GM10248 (cell line): ENCODE results near the gene DNMT3A.

Experiments used
- CTCF ChIA-PET: fragments of 300-600 bp; sonication (Branson Sonifier 250); formaldehyde crosslinking; extraction: SDS; loops from one replicate; lab custom pipeline; 2021; ENCODE audit warnings: antibody characterized with exemption; lab: Yijun Ruan, JAX
- POLR2A ChIA-PET: fragments of 350-650 bp; sonication (Branson Sonifier 250); formaldehyde crosslinking; extraction: SDS; loops from one replicate; lab custom pipeline; 2020; ENCODE audit warnings: antibody characterized with exemption; lab: Yijun Ruan, JAX
- DNase-seq: peaks from one replicate; pipeline ENCODE4 v3.0.0; 2012; ENCODE audit errors: extremely low spot score
- TF ChIP-seq, protein P1 (sequence below): IDR thresholded peaks from 2 replicates; pipeline ENCODE4 v1.5.1; 2012; ENCODE audit warnings: mild to moderate bottlenecking, low read depth; ENCODE audit errors: extremely low read depth, missing control alignments, control extremely low read depth

DNMT3A gene

DNA sequence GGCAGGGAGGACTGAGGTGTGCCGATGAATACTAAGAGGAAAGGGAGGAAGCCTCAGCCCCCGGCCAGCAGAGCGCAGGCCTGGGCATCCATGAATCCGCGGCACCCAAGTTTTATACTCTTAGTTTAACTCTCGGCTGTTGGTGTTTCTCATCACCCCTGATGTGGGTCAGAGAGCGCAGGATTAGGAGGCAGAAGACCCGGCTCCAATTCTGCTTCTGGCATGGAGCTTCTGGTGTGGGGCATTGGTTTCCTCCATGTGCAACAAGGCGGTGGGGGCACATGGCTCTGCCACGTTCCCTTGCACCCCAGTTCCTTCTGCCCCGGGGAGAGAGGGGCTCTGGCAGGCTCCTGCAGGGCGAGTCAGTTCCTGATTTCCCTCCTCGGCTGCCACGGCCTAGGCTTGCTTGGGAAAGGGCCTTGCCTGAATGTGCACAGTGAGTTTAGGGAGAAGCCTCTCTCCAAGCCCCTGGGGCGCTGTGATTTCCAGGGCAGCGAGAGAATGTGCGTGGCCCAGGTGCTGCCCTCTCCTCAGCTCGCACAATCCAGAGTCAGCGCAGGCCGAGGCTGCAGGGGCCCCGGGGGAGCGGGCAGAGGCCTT, 36.2 kb upstream of the DNMT3A start:
- no peak for DNase-seq
- POLR2A ChIA-PET, result interaction anchor here (0.6 to 0.9 kb wide), 2 partner anchors 19 to 43 kb away, joined by 3 to 6 read pairs; no protein-coding TSS in a partner anchor
- TF ChIP-seq, protein P1, sequence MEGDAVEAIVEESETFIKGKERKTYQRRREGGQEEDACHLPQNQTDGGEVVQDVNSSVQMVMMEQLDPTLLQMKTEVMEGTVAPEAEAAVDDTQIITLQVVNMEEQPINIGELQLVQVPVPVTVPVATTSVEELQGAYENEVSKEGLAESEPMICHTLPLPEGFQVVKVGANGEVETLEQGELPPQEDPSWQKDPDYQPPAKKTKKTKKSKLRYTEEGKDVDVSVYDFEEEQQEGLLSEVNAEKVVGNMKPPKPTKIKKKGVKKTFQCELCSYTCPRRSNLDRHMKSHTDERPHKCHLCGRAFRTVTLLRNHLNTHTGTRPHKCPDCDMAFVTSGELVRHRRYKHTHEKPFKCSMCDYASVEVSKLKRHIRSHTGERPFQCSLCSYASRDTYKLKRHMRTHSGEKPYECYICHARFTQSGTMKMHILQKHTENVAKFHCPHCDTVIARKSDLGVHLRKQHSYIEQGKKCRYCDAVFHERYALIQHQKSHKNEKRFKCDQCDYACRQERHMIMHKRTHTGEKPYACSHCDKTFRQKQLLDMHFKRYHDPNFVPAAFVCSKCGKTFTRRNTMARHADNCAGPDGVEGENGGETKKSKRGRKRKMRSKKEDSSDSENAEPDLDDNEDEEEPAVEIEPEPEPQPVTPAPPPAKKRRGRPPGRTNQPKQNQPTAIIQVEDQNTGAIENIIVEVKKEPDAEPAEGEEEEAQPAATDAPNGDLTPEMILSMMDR, result no peak
- CTCF ChIA-PET, result interaction anchor here (0.6 to 7.6 kb wide), 14 partner anchors 10 to 148 kb away, joined by 3 to 70 read pairs (median 4); no protein-coding TSS in a partner anchor

DNA sequence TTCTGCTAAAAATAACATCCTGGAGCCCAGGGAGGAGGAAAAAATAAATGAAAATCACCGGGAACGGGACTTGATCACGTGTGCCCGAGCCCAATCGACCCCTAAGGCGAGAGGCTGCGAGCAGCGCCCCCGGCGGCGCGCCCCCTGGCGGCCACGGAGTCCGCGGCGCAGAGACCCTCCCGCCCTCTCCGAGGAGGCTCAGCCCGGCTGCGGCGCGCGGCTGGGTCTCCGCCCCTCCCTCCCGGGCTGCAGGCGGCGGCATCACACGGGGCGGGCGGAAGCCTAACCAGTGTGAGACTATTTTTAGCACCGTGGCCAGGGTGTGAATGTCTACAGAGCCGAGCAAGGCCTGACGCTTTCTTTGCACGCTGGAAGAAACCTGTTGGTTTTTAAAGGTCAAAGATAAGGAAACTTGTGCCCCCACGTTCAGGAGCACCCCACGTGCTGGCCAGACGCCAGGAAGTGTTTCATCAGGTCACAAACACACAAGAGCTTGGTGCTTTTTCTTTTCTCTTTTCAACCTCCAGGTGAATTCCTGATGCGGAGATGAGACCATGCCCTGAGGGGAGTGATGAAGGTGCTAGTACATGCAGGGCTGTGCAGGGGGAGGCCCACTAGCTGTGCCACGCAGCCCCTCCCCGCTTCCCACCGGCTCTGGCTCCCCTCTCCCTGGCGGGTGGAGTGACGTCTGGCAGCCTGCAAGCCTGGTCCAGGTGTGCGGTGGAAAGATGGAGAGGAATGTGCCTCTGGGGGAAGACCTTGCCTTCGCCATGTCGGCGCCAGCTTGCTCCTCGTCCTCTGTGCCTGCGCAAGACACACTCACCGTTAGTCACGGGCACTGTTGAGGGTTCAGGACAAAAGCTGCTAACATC, 35.3 kb upstream of the DNMT3A start:
- POLR2A ChIA-PET, result interaction anchor here (0.9 to 1.4 kb wide), 2 partner anchors 12 to 44 kb away, joined by 3 read pairs; no protein-coding TSS in a partner anchor

DNA sequence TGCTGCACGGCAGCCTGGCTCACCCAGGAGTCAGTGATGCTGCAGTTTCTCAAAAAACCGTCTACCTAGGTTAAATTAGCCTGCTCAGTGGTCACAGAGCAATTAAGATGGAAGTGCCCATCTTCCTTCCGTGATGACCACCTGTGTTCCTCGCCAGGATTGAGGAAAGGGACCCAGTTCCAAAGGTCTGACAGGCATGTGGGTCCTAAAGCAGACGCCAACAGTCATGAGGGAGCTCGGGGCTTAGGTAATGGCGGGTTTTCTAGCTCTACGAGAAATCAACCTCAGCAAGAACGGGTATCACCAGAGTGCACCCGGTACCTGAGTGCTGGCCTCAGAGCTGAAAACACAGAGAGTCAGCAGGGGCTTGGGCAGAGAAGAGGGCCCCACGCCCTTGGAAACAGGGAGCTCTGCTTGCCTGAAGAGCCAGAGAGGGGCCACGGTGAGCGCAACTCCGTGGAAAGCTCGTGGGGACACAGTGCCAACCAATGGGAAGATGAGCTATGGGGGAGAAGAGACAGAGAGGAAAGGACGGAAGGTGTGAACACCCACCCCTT, 34.3 kb upstream of the DNMT3A start:
- ChIA-PET POLR2A (interaction anchor here (1.4 kb wide), 1 partner anchor 11 kb away, joined by 3 read pairs; no protein-coding TSS in a partner anchor), CTCF (interaction anchor here (0.7 to 7.6 kb wide), 33 partner anchors 10 to 223 kb away, joined by 3 to 70 read pairs (median 6); no protein-coding TSS in a partner anchor)
- TF ChIP-seq, protein P1, result no peak
- no peak for DNase-seq

More for the DNA sequence above, 35.3 kb upstream of the DNMT3A start:
- TF ChIP-seq, protein P1, result peak; percentile 89
- peak; percentile 95 for DNase-seq
- CTCF ChIA-PET, result interaction anchor here (0.7 to 7.6 kb wide), 32 partner anchors 10 to 213 kb away, joined by 3 to 70 read pairs (median 6); no protein-coding TSS in a partner anchor

DNA sequence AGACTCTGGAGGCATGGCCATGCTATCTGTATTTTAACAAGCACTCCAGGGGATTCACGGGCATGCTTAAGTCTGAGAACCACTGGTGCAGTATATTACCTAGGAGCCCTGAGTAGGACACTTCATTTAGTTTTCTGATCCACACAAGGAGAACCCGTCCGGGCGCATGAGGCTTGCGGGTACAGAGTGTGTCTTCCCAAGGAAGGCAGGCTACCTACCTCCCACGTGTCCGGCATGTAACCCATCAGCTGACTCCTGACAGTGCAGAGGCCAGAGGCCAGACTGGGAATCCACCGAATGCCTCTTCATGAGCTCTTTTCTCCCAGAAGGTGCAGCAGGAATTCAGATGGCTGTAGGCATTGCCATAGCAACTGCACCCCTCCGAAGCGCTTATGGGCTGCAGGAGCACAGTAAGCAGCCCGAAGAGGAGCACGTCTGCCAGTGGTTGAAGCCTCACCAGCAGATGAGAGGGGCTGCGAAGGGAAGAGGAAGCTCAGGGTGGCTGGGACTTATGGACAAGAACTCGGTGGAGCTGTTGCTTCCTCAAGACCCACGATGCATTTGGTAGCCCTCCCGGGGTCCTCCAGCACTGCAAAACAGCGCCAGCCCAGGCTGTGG, 33.8 kb upstream of the DNMT3A start:
- TF ChIP-seq, protein P1, result no peak
- CTCF ChIA-PET, result interaction anchor here (0.8 to 7.6 kb wide), 30 partner anchors 9 to 223 kb away, joined by 3 to 70 read pairs (median 6); no protein-coding TSS in a partner anchor
- DNase-seq, result no peak
- POLR2A ChIA-PET, result interaction anchor here (0.5 to 1.4 kb wide), 2 partner anchors 11 to 24 kb away, joined by 3 read pairs; no protein-coding TSS in a partner anchor

DNA sequence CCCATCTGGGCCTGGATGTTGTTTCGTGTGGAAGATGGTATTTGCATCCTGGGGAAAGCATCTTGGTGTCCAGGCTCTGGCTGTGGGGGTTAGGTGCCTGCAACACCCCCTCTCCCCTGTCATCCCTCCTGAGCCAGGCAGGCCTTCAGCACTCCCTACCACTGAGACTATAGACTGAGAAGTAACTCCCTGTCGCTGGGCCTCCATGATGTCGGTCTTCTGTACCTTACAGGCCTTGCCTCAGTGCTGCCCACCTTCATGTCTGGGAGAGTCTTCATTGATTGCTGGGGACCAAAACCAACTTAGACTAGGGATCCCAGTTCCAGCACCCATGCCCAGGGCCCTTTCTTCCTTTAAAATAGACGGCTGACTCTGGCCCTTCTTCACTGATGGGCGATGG, 33.1 kb upstream of the DNMT3A start:
- CTCF ChIA-PET, result interaction anchor here (1.1 to 7.6 kb wide), 12 partner anchors 8 to 192 kb away, joined by 3 to 70 read pairs (median 10); no protein-coding TSS in a partner anchor

More for the DNA sequence above, 33.1 kb upstream of the DNMT3A start:
- POLR2A ChIA-PET, result no interaction called here
- TF ChIP-seq, protein P1, result no peak
- DNase-seq, result no peak
